IPS-NIHi7 (cell line): ENCODE results near the gene GLUD1.
"Not testable (repeated sequence)": the region's sequence is repeated elsewhere in the genome, so short reads cannot be mapped to it uniquely, and the experiment has no call there.

Experiments used
- DNase-seq: peaks from one replicate; pipeline ENCODE4 v3.0.0; 2012; ENCODE audit warnings: mixed read lengths; ENCODE audit errors: extremely low spot score

The GLUD1 gene

GRCh38 chr10:87045434-87045938 is 49.2 kb downstream of the GLUD1 start:
- DNase-seq = no peak

GRCh38 chr10:87043579-87043978 is 51.1 kb downstream of the GLUD1 start:
- DNase-seq = not testable (repeated sequence)

GRCh38 chr10:87038786-87039185 is 55.9 kb downstream of the GLUD1 start:
- no peak for DNase-seq

GRCh38 chr10:87038286-87038717 is 56.3 kb downstream of the GLUD1 start:
- DNase-seq = no peak

- DNase-seq = no peak
These were observed 58.0 kb downstream of the GLUD1 start for GRCh38 chr10:87036623-87037022.

GRCh38 chr10:87030912-87031635 is 63.6 kb downstream of the GLUD1 start:
- DNase-seq = no peak

- DNase-seq = not testable (repeated sequence)
These were observed 64.2 kb downstream of the GLUD1 start for GRCh38 chr10:87030419-87030818.

GRCh38 chr10:87026747-87027508 is 67.7 kb downstream of the GLUD1 start:
- not testable (repeated sequence) for DNase-seq

GRCh38 chr10:87025285-87025958 is 69.2 kb downstream of the GLUD1 start:
- DNase-seq = not testable (repeated sequence)

GRCh38 chr10:87020056-87020455 is 74.6 kb downstream of the GLUD1 start, which contains the start of gene FAM25A:
Gene FAM25A, plus strand, starts transcription at chr10:87020294. Its CDS starts 31 bp downstream, at chr10:87020325.
- not testable (repeated sequence) for DNase-seq

- not testable (repeated sequence) for DNase-seq
These were observed 75.1 kb downstream of the GLUD1 start for GRCh38 chr10:87019504-87019903.

- not testable (repeated sequence) for DNase-seq
These were observed 75.6 kb downstream of the GLUD1 start for GRCh38 chr10:87019066-87019465.

- not testable (repeated sequence) for DNase-seq
These were observed 76.5 kb downstream of the GLUD1 start for GRCh38 chr10:87018127-87018526.

GRCh38 chr10:87014986-87015716 is 79.5 kb downstream of the GLUD1 start:
- not testable (repeated sequence) for DNase-seq

GRCh38 chr10:87013528-87013927 is 81.1 kb downstream of the GLUD1 start:
- DNase-seq = not testable (repeated sequence)

GRCh38 chr10:87009134-87009696 is 85.4 kb downstream of the GLUD1 start:
- DNase-seq = not testable (repeated sequence)

- DNase-seq = not testable (repeated sequence)
These were observed 86.3 kb downstream of the GLUD1 start for GRCh38 chr10:87008303-87008702.

GRCh38 chr10:87007674-87008073 is 87.0 kb downstream of the GLUD1 start:
- DNase-seq = not testable (repeated sequence)

- not testable (repeated sequence) for DNase-seq
These were observed 87.5 kb downstream of the GLUD1 start for GRCh38 chr10:87007124-87007523.

- DNase-seq = no peak
These were observed 94.2 kb downstream of the GLUD1 start for GRCh38 chr10:87000491-87000890.
